OCI-LY1 (cell line): ENCODE data around the gene POMP.
"Not testable (repeated sequence)": the region's sequence is repeated elsewhere in the genome, so short reads cannot be mapped to it uniquely, and the experiment has no call there.

Experiments
- H2AFZ ChIP-seq: fragments of 200-600 bp; sonication (generic), shearing (Covaris generic); 2 replicates; pipeline ENCODE4 v1.6.0; 2014; ENCODE audit warnings: antibody characterized with exemption, mild to moderate bottlenecking, low read length
- H3F3A ChIP-seq: fragments of 200-600 bp; sonication (generic), shearing (Covaris generic); 2 replicates; pipeline ENCODE4 v1.6.0; 2014; ENCODE audit warnings: mild to moderate bottlenecking, antibody characterized with exemption, low read length, moderate library complexity; ENCODE audit not compliant: insufficient read depth
- H3K27ac ChIP-seq: fragments of 200-600 bp; sonication (generic); 2 replicates; pipeline ENCODE4 v1.5.1; 2014; ENCODE audit warnings: low read length, mixed run types, mild to moderate bottlenecking, low read depth; ENCODE audit not compliant: poor library complexity, severe bottlenecking
- H3K27me3 ChIP-seq: fragments of 200-600 bp; sonication (generic); 2 replicates; pipeline ENCODE4 v1.6.0; 2014; ENCODE audit warnings: antibody characterized with exemption, mild to moderate bottlenecking, low read length, moderate library complexity; ENCODE audit not compliant: insufficient read depth
- H3K36me3 ChIP-seq: fragments of 200-600 bp; sonication (generic); 2 replicates; pipeline ENCODE4 v1.6.1; 2014; ENCODE audit warnings: mild to moderate bottlenecking, antibody characterized with exemption, low read length, moderate library complexity, mixed read lengths; ENCODE audit not compliant: insufficient read depth
- H3K4me1 ChIP-seq: fragments of 200-600 bp; sonication (generic); 2 replicates; pipeline ENCODE4 v1.5.1; 2014; ENCODE audit warnings: mild to moderate bottlenecking, low read length, moderate library complexity; ENCODE audit not compliant: insufficient read depth, severe bottlenecking
- H3K4me2 ChIP-seq: fragments of 200-600 bp; sonication (generic), shearing (Covaris generic); 2 replicates; pipeline ENCODE4 v1.6.1; 2014; ENCODE audit warnings: low read length
- H3K4me3 ChIP-seq: fragments of 200-600 bp; sonication (generic); 2 replicates; pipeline ENCODE4 v1.5.1; 2014; ENCODE audit warnings: low read length, low read depth, mild to moderate bottlenecking, mixed read lengths; ENCODE audit not compliant: poor library complexity, severe bottlenecking
- H3K79me2 ChIP-seq: fragments of 200-600 bp; shearing (Covaris generic); 2 replicates; pipeline ENCODE4 v1.6.1; 2016; ENCODE audit warnings: mixed run types, low read length, mixed read lengths; ENCODE audit not compliant: insufficient read depth
- H3K9ac ChIP-seq: fragments of 200-600 bp; sonication (generic), shearing (Covaris generic); 2 replicates; pipeline ENCODE4 v1.6.1; 2014; ENCODE audit warnings: mild to moderate bottlenecking, low read length, mixed read lengths
- H3K9me2 ChIP-seq: fragments of 200-600 bp; sonication (generic), shearing (Covaris generic); 2 replicates; pipeline ENCODE4 v1.6.1; 2014; ENCODE audit warnings: low read depth, mild to moderate bottlenecking, low read length, mixed read lengths
- H3K9me3 ChIP-seq: fragments of 200-600 bp; shearing (Covaris generic); 2 replicates; pipeline ENCODE4 v1.6.1; 2014; ENCODE audit warnings: low read length, mixed read lengths
- H4K20me1 ChIP-seq: fragments of 200-600 bp; sonication (generic), shearing (Covaris generic); 2 replicates; pipeline ENCODE4 v1.6.0; 2016; ENCODE audit warnings: mild to moderate bottlenecking, low read length; ENCODE audit not compliant: insufficient read depth
- CTCF ChIP-seq: fragments of 200-600 bp; sonication (generic), shearing (Covaris generic); IDR thresholded peaks from 2 replicates; pipeline ENCODE4 v1.5.1; 2017; ENCODE audit warnings: mild to moderate bottlenecking, antibody characterized with exemption, low read length, moderate library complexity, mixed read lengths
- EZH2 ChIP-seq: fragments of 200-600 bp; sonication (generic), shearing (Covaris generic); IDR thresholded peaks from 2 replicates; pipeline ENCODE4 v1.8.0; 2017; ENCODE audit warnings: borderline replicate concordance, mixed run types, mild to moderate bottlenecking, antibody characterized with exemption, low read length, moderate library complexity, mixed read lengths

The POMP gene

DNA sequence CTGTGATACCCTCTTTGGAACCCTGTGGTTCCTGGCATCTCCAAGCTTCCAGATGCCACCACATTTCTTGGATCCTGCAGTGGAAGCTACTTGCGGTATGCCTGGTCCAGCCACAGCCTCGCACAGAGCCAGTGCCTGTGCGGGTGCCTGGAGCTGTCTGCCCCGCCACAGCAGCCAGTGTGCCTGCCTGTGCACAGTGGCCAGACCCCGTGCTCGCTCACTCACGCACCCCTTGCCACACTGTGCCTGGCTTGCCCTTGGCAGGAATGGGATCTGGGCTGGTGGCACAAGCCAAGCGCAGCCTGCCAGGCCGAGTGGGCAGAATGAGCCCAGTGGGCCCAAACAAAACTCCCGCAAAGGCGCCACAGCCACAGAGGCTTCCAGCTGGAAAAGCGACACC lies 26.2 kb downstream of the POMP start:
- Histone ChIP-seq H3K27ac (no peak overlapping the region), H3K9me3 (no peaks in the 10 kb centered on the region), H3K9me2 (no peaks in the 10 kb centered on the region), H3F3A (no peaks in the 10 kb centered on the region), H2AFZ (no peak overlapping the region), H3K27me3 (no peaks in the 10 kb centered on the region), H4K20me1 (no peaks in the 10 kb centered on the region), H3K9ac (no peak overlapping the region), H3K4me3 (no peak overlapping the region), H3K79me2 (no peaks in the 10 kb centered on the region), H3K4me1 (no peaks in the 10 kb centered on the region), H3K4me2 (no peak overlapping the region), H3K36me3 (no peaks in the 10 kb centered on the region)
- TF ChIP-seq EZH2, result no peak
- TF ChIP-seq CTCF, result no peak

DNA sequence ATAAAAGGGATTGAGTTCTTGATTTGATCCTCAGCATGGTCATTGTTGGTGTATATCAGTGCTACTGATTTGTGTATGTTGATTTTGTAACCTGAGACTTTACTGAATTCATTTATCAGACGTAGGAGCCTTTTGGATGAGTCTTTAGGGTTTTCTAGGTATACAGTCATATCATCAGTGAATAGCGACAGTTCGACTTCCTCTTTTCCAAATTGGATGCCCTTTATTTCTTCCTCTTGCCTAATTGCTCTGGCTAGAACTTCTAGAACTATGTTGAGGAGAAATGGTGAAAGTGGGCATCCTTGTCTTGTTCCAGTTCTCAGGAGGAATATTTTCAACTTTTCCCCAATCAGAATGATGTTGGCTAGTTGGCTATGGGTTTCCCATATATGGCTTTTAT lies 27.0 kb downstream of the POMP start:
- no peak for TF ChIP-seq EZH2
- TF ChIP-seq CTCF, result no peak
- Histone ChIP-seq H2AFZ (no peak overlapping the region), H3K27ac (no peak overlapping the region), H3F3A (no peaks in the 10 kb centered on the region), H3K9ac (no peak overlapping the region), H3K4me2 (no peak overlapping the region), H3K9me2 (no peaks in the 10 kb centered on the region), H3K9me3 (no peaks in the 10 kb centered on the region), H3K36me3 (no peaks in the 10 kb centered on the region), H3K79me2 (no peaks in the 10 kb centered on the region), H3K4me1 (no peaks in the 10 kb centered on the region), H3K27me3 (no peaks in the 10 kb centered on the region), H4K20me1 (no peaks in the 10 kb centered on the region), H3K4me3 (no peak overlapping the region)

- not testable (repeated sequence) for H3K9me3 ChIP-seq, H4K20me1 ChIP-seq, H3K27ac ChIP-seq, H3K27me3 ChIP-seq, H3K4me2 ChIP-seq, H2AFZ ChIP-seq, H3K79me2 ChIP-seq, H3K9ac ChIP-seq, H3K9me2 ChIP-seq, H3K4me3 ChIP-seq, H3K36me3 ChIP-seq, H3K4me1 ChIP-seq, H3F3A ChIP-seq
Measured at GRCh38 chr13:28693605-28694491, 34.9 kb downstream of the POMP start.

DNA sequence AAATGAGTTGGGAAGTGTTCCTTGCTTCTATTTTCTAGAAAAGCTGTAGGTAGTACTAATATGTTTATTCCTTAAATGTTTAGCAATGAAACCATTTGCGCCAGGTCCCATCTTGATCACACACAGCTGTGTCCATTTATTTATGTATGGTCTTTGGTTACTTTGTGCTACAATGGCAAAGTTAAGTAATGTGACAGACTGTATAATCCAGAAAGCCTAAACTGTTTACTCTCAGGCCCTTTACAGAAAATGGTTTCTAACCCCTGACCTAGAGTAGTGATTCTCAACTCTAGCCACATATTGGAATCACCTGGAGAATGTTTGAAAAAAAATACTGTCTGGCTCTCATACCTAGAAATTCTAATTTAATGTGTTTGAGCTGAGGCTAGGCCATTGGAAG lies 38.5 kb downstream of the POMP start:
- Histone ChIP-seq H3K4me1 (no peaks in the 10 kb centered on the region), H3K9me2 (no peaks in the 10 kb centered on the region), H3K9ac (no peak overlapping the region), H3K27me3 (no peaks in the 10 kb centered on the region), H3F3A (no peaks in the 10 kb centered on the region), H3K27ac (no peak overlapping the region), H3K36me3 (peaks cover 34% of the 10 kb centered on the region), H3K79me2 (no peaks in the 10 kb centered on the region), H2AFZ (no peak overlapping the region), H3K9me3 (no peaks in the 10 kb centered on the region), H4K20me1 (no peaks in the 10 kb centered on the region), H3K4me3 (no peak overlapping the region), H3K4me2 (no peak overlapping the region)
- TF ChIP-seq CTCF (no peak), EZH2 (no peak)
